MM.1S (cell line): ENCODE data around the gene MMP10.

Source experiments
- DNase-seq: peaks from one replicate; pipeline ENCODE4 v3.0.0-alpha.2; 2015
- H2AFZ ChIP-seq: fragments of 300-600 bp; sonication (generic); 2 replicates; pipeline ENCODE4 v1.6.0; 2016; ENCODE audit warnings: antibody characterized with exemption, low read length
- H3F3A ChIP-seq: fragments of 300-600 bp; sonication (generic); 2 replicates; pipeline ENCODE4 v1.6.1; 2016; ENCODE audit warnings: mild to moderate bottlenecking, antibody characterized with exemption, low read length, moderate library complexity, mixed read lengths; ENCODE audit not compliant: insufficient read depth
- H3K27ac ChIP-seq: fragments of 300-600 bp; sonication (generic); 2 replicates; pipeline ENCODE4 v1.5.1; 2016; ENCODE audit warnings: mild to moderate bottlenecking, low read length
- H3K27me3 ChIP-seq: fragments of 300-600 bp; sonication (generic); replicated peaks from 2 replicates; pipeline ENCODE4 v1.6.0; 2016; ENCODE audit warnings: low read length; ENCODE audit not compliant: insufficient read depth
- H3K36me3 ChIP-seq: fragments of 300-600 bp; sonication (generic); replicated peaks from 2 replicates; pipeline ENCODE4 v1.6.1; 2016; ENCODE audit warnings: mild to moderate bottlenecking, low read length, mixed read lengths; ENCODE audit not compliant: insufficient read depth
- H3K4me1 ChIP-seq: fragments of 300-600 bp; sonication (generic); 2 replicates; pipeline ENCODE4 v1.6.1; 2016; ENCODE audit warnings: low read length, mixed read lengths
- H3K4me2 ChIP-seq: fragments of 300-600 bp; sonication (generic); 2 replicates; pipeline ENCODE4 v1.6.0; 2016; ENCODE audit warnings: low read depth, low read length
- H3K4me3 ChIP-seq: fragments of 300-600 bp; sonication (generic); 2 replicates; pipeline ENCODE4 v1.5.1; 2016; ENCODE audit warnings: low read length, mixed read lengths
- H3K79me2 ChIP-seq: fragments of 300-600 bp; sonication (generic); 2 replicates; pipeline ENCODE4 v1.6.1; 2016; ENCODE audit warnings: mixed run types, low read length, mixed read lengths
- H3K9ac ChIP-seq: fragments of 300-600 bp; sonication (generic); 2 replicates; pipeline ENCODE4 v1.6.1; 2016; ENCODE audit warnings: low read length, mixed read lengths
- H3K9me2 ChIP-seq: fragments of 300-600 bp; sonication (generic); replicated peaks from 2 replicates; pipeline ENCODE4 v1.6.1; 2016; ENCODE audit warnings: mild to moderate bottlenecking, low read length, mixed read lengths; ENCODE audit not compliant: insufficient read depth
- H3K9me3 ChIP-seq: fragments of 300-600 bp; sonication (generic); replicated peaks from 2 replicates; pipeline ENCODE4 v1.6.1; 2016; ENCODE audit warnings: mild to moderate bottlenecking, low read length, mixed read lengths; ENCODE audit not compliant: insufficient read depth
- H4K20me1 ChIP-seq: fragments of 300-600 bp; sonication (generic); 2 replicates; pipeline ENCODE4 v1.6.1; 2016; ENCODE audit warnings: mild to moderate bottlenecking, low read length, moderate library complexity, mixed read lengths; ENCODE audit not compliant: insufficient read depth
- EZH2 ChIP-seq: fragments of 300-600 bp; sonication (generic); optimal IDR thresholded peaks from 2 replicates; pipeline ENCODE3; 2017; ENCODE audit warnings: low read depth, mild to moderate bottlenecking, antibody characterized with exemption, low read length, mixed read lengths
- EZH2phosphoT487 ChIP-seq: fragments of 300-600 bp; sonication (generic); IDR thresholded peaks from 2 replicates; pipeline ENCODE4 v1.6.1; 2018; ENCODE audit warnings: antibody characterized with exemption, low read length
- TF ChIP-seq, protein P1 (sequence below): fragments of 300-600 bp; sonication (generic); IDR thresholded peaks from 2 replicates; pipeline ENCODE4 v1.5.1; 2016; ENCODE audit warnings: antibody characterized with exemption, low read length, mixed read lengths

The MMP10 gene

GRCh38 chr11:102813484-102813883 is 33.1 kb upstream of the MMP10 start:
- no peaks in the 10 kb centered on the region for H4K20me1 ChIP-seq
- no peaks in the 10 kb centered on the region for H3K36me3 ChIP-seq
- no peak overlapping the region for H3K4me2 ChIP-seq
- H3K9me3 ChIP-seq = no peaks in the 10 kb centered on the region
- no peak overlapping the region for H2AFZ ChIP-seq
- no peak overlapping the region for H3K27ac ChIP-seq
- H3K27me3 ChIP-seq = no peaks in the 10 kb centered on the region
- H3F3A ChIP-seq = no peaks in the 10 kb centered on the region
- DNase-seq = no peak
- no peaks in the 10 kb centered on the region for H3K4me1 ChIP-seq
- no peak overlapping the region for H3K9ac ChIP-seq
- no peaks in the 10 kb centered on the region for H3K79me2 ChIP-seq
- H3K9me2 ChIP-seq = no peaks in the 10 kb centered on the region
- no peak overlapping the region for H3K4me3 ChIP-seq
- TF ChIP-seq, protein P1, sequence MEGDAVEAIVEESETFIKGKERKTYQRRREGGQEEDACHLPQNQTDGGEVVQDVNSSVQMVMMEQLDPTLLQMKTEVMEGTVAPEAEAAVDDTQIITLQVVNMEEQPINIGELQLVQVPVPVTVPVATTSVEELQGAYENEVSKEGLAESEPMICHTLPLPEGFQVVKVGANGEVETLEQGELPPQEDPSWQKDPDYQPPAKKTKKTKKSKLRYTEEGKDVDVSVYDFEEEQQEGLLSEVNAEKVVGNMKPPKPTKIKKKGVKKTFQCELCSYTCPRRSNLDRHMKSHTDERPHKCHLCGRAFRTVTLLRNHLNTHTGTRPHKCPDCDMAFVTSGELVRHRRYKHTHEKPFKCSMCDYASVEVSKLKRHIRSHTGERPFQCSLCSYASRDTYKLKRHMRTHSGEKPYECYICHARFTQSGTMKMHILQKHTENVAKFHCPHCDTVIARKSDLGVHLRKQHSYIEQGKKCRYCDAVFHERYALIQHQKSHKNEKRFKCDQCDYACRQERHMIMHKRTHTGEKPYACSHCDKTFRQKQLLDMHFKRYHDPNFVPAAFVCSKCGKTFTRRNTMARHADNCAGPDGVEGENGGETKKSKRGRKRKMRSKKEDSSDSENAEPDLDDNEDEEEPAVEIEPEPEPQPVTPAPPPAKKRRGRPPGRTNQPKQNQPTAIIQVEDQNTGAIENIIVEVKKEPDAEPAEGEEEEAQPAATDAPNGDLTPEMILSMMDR = no peak
- TF ChIP-seq EZH2phosphoT487 (no peak), EZH2 (no peak)

DNA sequence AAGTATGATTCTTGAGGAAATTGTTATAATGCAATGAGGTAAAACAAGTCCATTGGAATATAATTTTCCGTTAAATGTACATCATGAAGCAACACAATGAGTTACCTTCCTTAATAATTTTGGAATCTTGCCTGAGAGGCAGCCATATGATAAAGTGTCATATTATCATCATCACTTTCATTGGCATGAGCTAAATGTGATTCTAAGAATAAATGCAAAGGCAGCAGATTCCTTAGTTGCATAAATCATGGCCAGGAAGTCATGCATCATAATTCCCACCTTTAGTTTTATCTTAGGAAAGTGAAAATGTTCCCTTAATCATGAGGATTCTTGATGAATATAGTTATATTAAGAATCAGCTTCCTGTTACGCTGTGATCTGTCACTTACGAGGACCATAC is 31.8 kb upstream of the MMP10 start:
- no peaks in the 10 kb centered on the region for H3K79me2 ChIP-seq
- no peaks in the 10 kb centered on the region for H3K9me3 ChIP-seq
- DNase-seq = no peak
- H3K4me1 ChIP-seq = no peaks in the 10 kb centered on the region
- H3K9ac ChIP-seq = no peak overlapping the region
- no peak overlapping the region for H3K4me2 ChIP-seq
- H3K9me2 ChIP-seq = no peaks in the 10 kb centered on the region
- H2AFZ ChIP-seq = no peak overlapping the region
- no peaks in the 10 kb centered on the region for H3K36me3 ChIP-seq
- TF ChIP-seq EZH2 = no peak
- TF ChIP-seq, protein P1 = no peak
- no peak for TF ChIP-seq EZH2phosphoT487
- no peak overlapping the region for H3K27ac ChIP-seq
- no peak overlapping the region for H3K4me3 ChIP-seq
- no peaks in the 10 kb centered on the region for H3F3A ChIP-seq
- H4K20me1 ChIP-seq = no peaks in the 10 kb centered on the region
- no peaks in the 10 kb centered on the region for H3K27me3 ChIP-seq

DNA sequence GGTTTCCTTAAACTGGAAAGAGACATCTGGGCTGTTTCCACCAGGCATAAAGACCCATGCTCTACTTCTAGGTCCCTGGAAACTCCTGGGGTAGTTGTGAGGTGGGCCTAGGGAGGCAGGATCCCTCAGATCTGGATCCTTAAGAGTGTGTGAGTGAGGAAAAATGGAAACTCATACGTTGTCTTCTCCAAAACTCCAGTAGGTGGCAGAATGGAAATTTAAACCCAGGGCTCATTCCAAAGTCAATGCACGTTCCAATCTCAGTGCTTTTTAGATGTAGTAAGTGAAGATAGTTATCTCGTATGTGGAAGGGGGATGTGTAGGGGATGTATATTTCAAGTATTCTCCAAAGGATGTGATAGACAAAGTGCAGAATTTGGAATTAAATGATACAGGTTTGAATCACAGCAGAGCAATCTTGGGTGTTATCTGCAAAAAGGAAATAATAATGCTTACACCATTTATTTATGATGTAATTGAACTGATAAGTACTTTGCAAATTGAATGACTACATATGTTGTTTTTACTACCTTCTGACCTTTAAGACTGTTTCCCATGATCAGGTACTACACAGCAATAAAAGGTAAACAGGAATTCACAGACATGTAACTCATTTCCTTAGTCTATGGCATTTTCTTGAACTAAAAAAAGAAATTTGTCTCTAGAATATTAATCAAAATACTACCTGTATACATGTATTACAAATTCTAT is 30.7 kb upstream of the MMP10 start:
- Histone ChIP-seq H3K9me2 (no peaks in the 10 kb centered on the region), H3K79me2 (no peaks in the 10 kb centered on the region), H3K4me2 (no peak overlapping the region), H3K4me1 (no peaks in the 10 kb centered on the region), H3F3A (no peaks in the 10 kb centered on the region), H4K20me1 (no peaks in the 10 kb centered on the region), H3K36me3 (no peaks in the 10 kb centered on the region), H3K4me3 (no peak overlapping the region), H3K27me3 (no peaks in the 10 kb centered on the region), H3K9me3 (no peaks in the 10 kb centered on the region), H3K27ac (no peak overlapping the region), H2AFZ (no peak overlapping the region), H3K9ac (no peak overlapping the region)
- DNase-seq = peak; percentile 15
- TF ChIP-seq, protein P1 = peak; percentile 31
- no peak for TF ChIP-seq EZH2phosphoT487
